GM12878 (cell line): Measurements from ENCODE around the gene FCGBP. TPM values are rescaled to one million over a fixed set of nuclear protein-coding genes. Genes with fewer than 3 reads are reported as not detected.

Experiments used
- ATAC-seq: fragments of 200-7000 bp; cut with Tn5 transposase; 3 replicates; pipeline ENCODE4 v1.9.1; 2020; ENCODE audit warnings: mild to moderate bottlenecking, moderate library complexity
- BruUV-seq: library from RNA; stranded (reverse); fragments of 400-500 nt; replicated peaks from 2 replicates; lab custom pipeline; 2021; lab: Mats Ljungman, UMichigan
- CTCF ChIA-PET: fragments of 300-600 bp; sonication (Branson Sonifier 250); formaldehyde crosslinking; extraction: SDS; loops from one replicate; lab custom pipeline; 2021; ENCODE audit warnings: inconsistent platforms; lab: Yijun Ruan, JAX
- POLR2A ChIA-PET: fragments of 350-600 bp; formaldehyde crosslinking; extraction: SDS; loops from one replicate; lab custom pipeline; 2021; ENCODE audit warnings: inconsistent platforms; lab: Charles Lee
- RAD21 ChIA-PET: fragments of 300-600 bp; sonication (Branson Sonifier 250); formaldehyde crosslinking; loops from one replicate; lab custom pipeline; 2023; ENCODE audit warnings: antibody characterized with exemption; ENCODE audit not compliant: unreplicated experiment; lab: Charles Lee
- SMC1A ChIA-PET: fragments of 300-600 bp; sonication (Branson Sonifier 250); formaldehyde crosslinking; loops from one replicate; lab custom pipeline; 2023; ENCODE audit not compliant: unreplicated experiment, uncharacterized antibody; lab: Charles Lee
- DNase-seq: peaks from one replicate; pipeline ENCODE4 v3.0.0-alpha.2; 2011; ENCODE audit warnings: low read depth, low spot score
- FAIRE-seq: peaks from 3 replicates; lab custom pipeline; 2011; peaks lifted over from hg19 to GRCh38; lab: Jason Lieb, UNC
- H2AFZ ChIP-seq: 2 replicates; pipeline ENCODE4 v1.6.0; 2011; ENCODE audit warnings: low read depth, low read length, control low read depth; ENCODE audit not compliant: control insufficient read depth
- H3K27ac ChIP-seq: 2 replicates; pipeline ENCODE4 v1.5.1; 2011; ENCODE audit warnings: control low read depth; ENCODE audit not compliant: control insufficient read depth, insufficient read depth
- H3K27me3 ChIP-seq, 2 experiments: replicated peaks in 1 of 2; 2 replicates each; pipeline versions ENCODE4 v1.6.0 to v1.6.1; 2011; ENCODE audit warnings: low read length in 1 of 2; ENCODE audit not compliant: control insufficient read depth in 2 of 2, insufficient read depth in 2 of 2
- H3K36me3 ChIP-seq, 2 experiments: 2 replicates each; pipeline ENCODE4 v1.5.1; 2011; ENCODE audit warnings: low read length in 1 of 2; ENCODE audit not compliant: control insufficient read depth in 2 of 2, insufficient read depth in 2 of 2
- H3K4me1 ChIP-seq: 2 replicates; pipeline ENCODE4 v1.6.1; 2011; ENCODE audit warnings: mild to moderate bottlenecking, low read length, moderate library complexity, mixed read lengths; ENCODE audit not compliant: control insufficient read depth, insufficient read depth
- H3K4me2 ChIP-seq: 2 replicates; pipeline ENCODE4 v1.6.0; 2011; ENCODE audit warnings: control low read depth; ENCODE audit not compliant: control insufficient read depth, insufficient read depth
- H3K4me3 ChIP-seq: fragments of 200-600 bp; sonication (generic); 2 replicates; pipeline ENCODE4 v1.5.1; 2016
- H3K79me2 ChIP-seq: 2 replicates; pipeline ENCODE4 v1.6.0; 2011; ENCODE audit warnings: low read length; ENCODE audit not compliant: control insufficient read depth, insufficient read depth
- H3K9ac ChIP-seq: 2 replicates; pipeline ENCODE4 v1.8.0; 2011; ENCODE audit warnings: low read length, control low read depth, mixed read lengths; ENCODE audit not compliant: control insufficient read depth, insufficient read depth
- H3K9me3 ChIP-seq: replicated peaks from 3 replicates; pipeline ENCODE4 v1.5.1; 2011; ENCODE audit warnings: mild to moderate bottlenecking, low read length; ENCODE audit not compliant: control insufficient read depth, insufficient read depth
- H4K20me1 ChIP-seq: 2 replicates; pipeline ENCODE4 v1.6.0; 2011; ENCODE audit not compliant: control insufficient read depth, insufficient read depth
- BCL11A ChIP-seq: IDR thresholded peaks from 2 replicates; pipeline ENCODE4 v1.6.1; 2011; ENCODE audit warnings: low read depth, low read length
- CHD1 ChIP-seq: IDR thresholded peaks from 2 replicates; pipeline ENCODE4 v1.6.1; 2012; ENCODE audit warnings: low read depth, low read length, improper control_type of control experiment
- CREB1 ChIP-seq: IDR thresholded peaks from 2 replicates; pipeline ENCODE4 v1.6.1; 2012; ENCODE audit warnings: low read depth, mild to moderate bottlenecking, inconsistent platforms
- EGR1 ChIP-seq, 2 experiments: IDR thresholded peaks; 1 replicate in 1 of 2; 2 replicates in 1 of 2; pipeline ENCODE4 v1.6.1; 2011 to 2012; ENCODE audit warnings: low read depth in 2 of 2, low read length in 2 of 2, borderline replicate concordance in 1 of 2, mild to moderate bottlenecking in 1 of 2, moderate library complexity in 1 of 2
- ELK1 ChIP-seq: IDR thresholded peaks from 2 replicates; pipeline ENCODE4 v1.6.1; 2012; ENCODE audit warnings: low read depth, low read length, improper control_type of control experiment
- FOXM1 ChIP-seq: IDR thresholded peaks from 2 replicates; pipeline ENCODE4 v1.6.1; 2012; ENCODE audit warnings: low read depth, mild to moderate bottlenecking, inconsistent platforms, low read length, moderate library complexity
- SMC3 ChIP-seq: IDR thresholded peaks from 2 replicates; pipeline ENCODE4 v1.6.1; 2011; ENCODE audit warnings: low read length, improper control_type of control experiment, borderline replicate concordance
- SREBF1 ChIP-seq: IDR thresholded peaks from 2 replicates; pipeline ENCODE4 v1.6.1; 2012; ENCODE audit warnings: mild to moderate bottlenecking, low read length
- TBL1XR1 ChIP-seq: IDR thresholded peaks from 2 replicates; pipeline ENCODE4 v1.6.1; 2012; ENCODE audit warnings: low read depth, low read length, improper control_type of control experiment
- ZNF24 ChIP-seq: fragments of 450-650 bp; IDR thresholded peaks from 2 replicates; pipeline ENCODE4 v1.6.1; 2017; ENCODE audit warnings: antibody characterized with exemption, mild to moderate bottlenecking
- WGBS: methylation state at CpG from one replicate; pipeline ENCODE4 v1.1.6; 2016; ENCODE audit warnings: low lambda C conversion rate; ENCODE audit not compliant: insufficient replicate concordance, insufficient coverage; ENCODE audit errors: missing lambda C conversion rate; 5-methylcytosine and 5-hydroxymethylcytosine counted together
- in situ Hi-C: fragments of 300-500 bp; cut with MboI; formaldehyde crosslinking; loops from 9 replicates; pipeline ENCODE4 v1.14.3; 2018; ENCODE audit warnings: mixed read lengths
- intact Hi-C: fragments of 100-400 bp; cut with micrococcal nuclease; formaldehyde crosslinking; loops from one replicate; pipeline ENCODE4 v1.14.2; 2022; ENCODE audit not compliant: unreplicated experiment
- polyA plus RNA-seq, 11 experiments: library from polyadenylated mRNA; depleted of rRNA in 4 of 11; unstranded in 6 of 11; stranded (reverse) in 5 of 11; fragments of >200 nt; fragmentation: Nextera tagmentation in 4 of 11; fragmentation: Illumina TruSeq in 1 of 11; extraction: Ambion mirVana in 4 of 11; extraction: Trizol in 1 of 11; gene quantifications; 1 replicate in 1 of 11; 2 replicates in 10 of 11; pipeline versions ENCODE4 v1.2.1 to v1.2.3, GENCODE V29; 2011 to 2016; ENCODE audit warnings: inconsistent platforms in 2 of 11, missing spikeins in 2 of 11, low read depth in 1 of 11
- total RNA-seq, 4 experiments: library from RNA; depleted of rRNA in 3 of 4; stranded (reverse); fragments of >200 nt in 3 of 4; fragmentation: Illumina TruSeq in 1 of 4; extraction: Trizol in 1 of 4; gene quantifications; 2 replicates each; pipeline versions ENCODE4 v1.2.1 to v1.2.3, GENCODE V29; 2013 to 2021
- TF ChIP-seq, protein P1 (sequence below): IDR thresholded peaks from 2 replicates; pipeline ENCODE4 v1.6.1; 2011; ENCODE audit warnings: borderline replicate concordance, low read depth, mild to moderate bottlenecking, moderate library complexity, mixed read lengths, low read length; ENCODE audit not compliant: insufficient read depth; ENCODE audit errors: extremely low read length
- TF ChIP-seq, protein P2 (sequence below): IDR thresholded peaks from 2 replicates; pipeline ENCODE4 v1.6.1; 2012; ENCODE audit warnings: low read depth, low read length, improper control_type of control experiment
- TF ChIP-seq, protein P3 (sequence below): IDR thresholded peaks from 2 replicates; pipeline ENCODE4 v1.6.1; 2011; ENCODE audit warnings: low read depth, low read length, improper control_type of control experiment, borderline replicate concordance

Gene FCGBP
- total and polyA plus RNA-seq, 10 of the 15 experiments (the other 5 are each of a cell fraction or from before 2014, with no cell fraction given): 0.02 to 3.2 (median 0.37) TPM; not detected in 2

GRCh38 chr19:39967561-39967960, 33.1 kb upstream of the FCGBP start:
- no peak for FAIRE-seq
- RAD21 ChIA-PET: no interaction called here
- WGBS: 84% methylated on average over 9 of the region's 9 CpGs

More at GRCh38 chr19:39967561-39967960, 33.1 kb upstream of the FCGBP start:
- no TSS peak for BruUV-seq
- TF ChIP-seq, protein P1, sequence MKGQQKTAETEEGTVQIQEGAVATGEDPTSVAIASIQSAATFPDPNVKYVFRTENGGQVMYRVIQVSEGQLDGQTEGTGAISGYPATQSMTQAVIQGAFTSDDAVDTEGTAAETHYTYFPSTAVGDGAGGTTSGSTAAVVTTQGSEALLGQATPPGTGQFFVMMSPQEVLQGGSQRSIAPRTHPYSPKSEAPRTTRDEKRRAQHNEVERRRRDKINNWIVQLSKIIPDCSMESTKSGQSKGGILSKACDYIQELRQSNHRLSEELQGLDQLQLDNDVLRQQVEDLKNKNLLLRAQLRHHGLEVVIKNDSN: no peak
- TF ChIP-seq BCL11A (no peak), TBL1XR1 (no peak), SMC3 (no peak), CREB1 (no peak), ZNF24 (no peak), CHD1 (no peak), EGR1 (IDR thresholded peaks at IDR 0.05; ENCODE audit: borderline replicate concordance in 1 of 2, low read depth in 2 of 2, low read length in 2 of 2) (no peak), FOXM1 (no peak), SREBF1 (no peak), ELK1 (no peak)
- TF ChIP-seq, protein P2, sequence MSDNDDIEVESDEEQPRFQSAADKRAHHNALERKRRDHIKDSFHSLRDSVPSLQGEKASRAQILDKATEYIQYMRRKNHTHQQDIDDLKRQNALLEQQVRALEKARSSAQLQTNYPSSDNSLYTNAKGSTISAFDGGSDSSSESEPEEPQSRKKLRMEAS: no peak
- TF ChIP-seq, protein P3, sequence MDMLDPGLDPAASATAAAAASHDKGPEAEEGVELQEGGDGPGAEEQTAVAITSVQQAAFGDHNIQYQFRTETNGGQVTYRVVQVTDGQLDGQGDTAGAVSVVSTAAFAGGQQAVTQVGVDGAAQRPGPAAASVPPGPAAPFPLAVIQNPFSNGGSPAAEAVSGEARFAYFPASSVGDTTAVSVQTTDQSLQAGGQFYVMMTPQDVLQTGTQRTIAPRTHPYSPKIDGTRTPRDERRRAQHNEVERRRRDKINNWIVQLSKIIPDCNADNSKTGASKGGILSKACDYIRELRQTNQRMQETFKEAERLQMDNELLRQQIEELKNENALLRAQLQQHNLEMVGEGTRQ: no peak
- TF ChIP-seq, all 136 proteins: peak for 0
- no peak for DNase-seq
- ChIA-PET CTCF (interaction anchor here (0.7 to 4.3 kb wide), 2 partner anchors 25 to 1984 kb away, joined by 3 to 84 read pairs; no protein-coding TSS in a partner anchor), SMC1A (interaction anchor here (1.3 to 3.6 kb wide), 2 partner anchors 38 to 47 kb away, joined by 3 to 19 read pairs; no protein-coding TSS in a partner anchor), POLR2A (interaction anchor here (0.6 to 0.8 kb wide), 2 partner anchors 26 to 175 kb away, joined by 3 to 6 read pairs; no protein-coding TSS in a partner anchor)
- Histone ChIP-seq H3K4me3 (no peak overlapping the region), H3K4me2 (no peak overlapping the region), H4K20me1 (no peaks in the 10 kb centered on the region), H3K27ac (no peak overlapping the region), H3K79me2 (peaks cover 20% of the 10 kb centered on the region), H3K9me3 (no peaks in the 10 kb centered on the region; the same call in 2 of the 3 replicates), H3K4me1 (peaks cover 10% of the 10 kb centered on the region; the same call in 1 of the 2 replicates), H3K36me3 (no peaks in the 10 kb centered on the region; a peak in 1 of 4 replicates), H2AFZ (no peak overlapping the region), H3K9ac (no peak overlapping the region), H3K27me3 (no peaks in the 10 kb centered on the region)
- intact Hi-C loops: no loop called here
- in situ Hi-C loops: no loop called here
- no peak for ATAC-seq
